ENCODE measurements around the gene MYOM3. TPM values are rescaled to one million over a fixed set of nuclear protein-coding genes. Genes with fewer than 3 reads are reported as not detected.
"Not testable (repeated sequence)": the region's sequence is repeated elsewhere in the genome, so short reads cannot be mapped to it uniquely, and the experiment has no call there.

Gene MYOM3
- total RNA-seq, 1 donor from 2014 or later: 0.29 TPM

DNA sequence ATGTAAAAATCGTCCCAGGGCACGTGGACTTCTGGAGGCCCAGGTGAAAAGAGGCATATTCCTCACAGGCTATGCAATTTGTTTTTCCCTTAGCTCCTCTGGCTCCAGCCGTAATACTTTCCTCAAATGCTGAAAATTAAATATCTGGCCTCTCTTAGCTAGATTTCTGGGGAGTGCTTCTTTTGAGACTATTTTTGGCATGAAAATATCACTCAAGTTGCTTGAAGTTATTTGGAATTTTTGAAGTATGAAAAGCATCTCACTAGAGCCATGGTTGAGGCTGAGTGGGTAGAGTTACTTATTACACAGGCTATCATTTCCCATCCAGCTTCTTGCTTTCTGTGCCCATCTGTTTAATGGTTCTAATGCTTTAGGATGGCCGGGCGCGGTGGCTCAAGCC is 59.7 kb downstream of the MYOM3 start:
- no peak for DNase-seq (ENCODE audit: low spot score in 2 of 2, unreplicated experiment in 2 of 2)
- Mint-ChIP-seq H3K27me3 (ENCODE audit: low read depth) (no peaks in the 10 kb centered on the region), H3K4me3 (no peak overlapping the region), H3K36me3 (peaks cover 2% of the 10 kb centered on the region), H3K4me1 (peaks cover 17% of the 10 kb centered on the region), H3K27ac (peak overlapping the region; percentile 25), H3K9me3 (peaks cover 4% of the 10 kb centered on the region)
- TF ChIP-seq CTCF (IDR thresholded peaks at IDR 0.05; ENCODE audit: unreplicated experiment): no peak

- Mint-ChIP-seq H3K27ac (no peak overlapping the region), H3K27me3 (ENCODE audit: low read depth) (no peaks in the 10 kb centered on the region), H3K4me3 (no peak overlapping the region), H3K36me3 (peaks cover 2% of the 10 kb centered on the region), H3K4me1 (peaks cover 26% of the 10 kb centered on the region), H3K9me3 (peaks cover 4% of the 10 kb centered on the region)
- no peak for TF ChIP-seq CTCF (IDR thresholded peaks at IDR 0.05; ENCODE audit: unreplicated experiment)
- no peak for DNase-seq (ENCODE audit: low spot score in 2 of 2, unreplicated experiment in 2 of 2)
Observed at GRCh38 chr1:24051206-24051945, 60.6 kb downstream of the MYOM3 start.

DNA sequence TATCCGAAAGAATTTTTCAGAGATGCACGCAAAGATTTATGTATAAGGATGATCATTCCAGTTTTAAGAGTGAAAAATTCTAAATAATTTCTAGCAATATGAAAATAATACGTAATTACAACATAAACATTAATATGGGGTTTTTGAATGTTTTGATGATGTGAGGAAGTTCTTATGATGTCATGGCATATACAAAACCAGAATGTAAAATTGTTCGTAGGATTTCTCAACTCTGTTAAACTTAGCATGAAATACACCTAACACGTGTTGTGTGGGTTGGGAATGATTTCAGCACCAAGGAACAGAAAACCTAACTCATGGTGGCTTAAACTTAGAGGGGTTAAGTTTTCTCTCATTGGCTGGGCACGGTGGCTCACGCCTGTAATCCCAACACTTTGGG is 62.2 kb downstream of the MYOM3 start:
- Mint-ChIP-seq H3K27me3 (ENCODE audit: low read depth) (no peaks in the 10 kb centered on the region), H3K4me1 (peaks cover 33% of the 10 kb centered on the region), H3K27ac (no peak overlapping the region), H3K36me3 (peaks cover 2% of the 10 kb centered on the region), H3K9me3 (peaks cover 4% of the 10 kb centered on the region), H3K4me3 (no peak overlapping the region)
- TF ChIP-seq CTCF (IDR thresholded peaks at IDR 0.05; ENCODE audit: unreplicated experiment): no peak
- no peak for DNase-seq (ENCODE audit: low spot score in 2 of 2, unreplicated experiment in 2 of 2)

DNA sequence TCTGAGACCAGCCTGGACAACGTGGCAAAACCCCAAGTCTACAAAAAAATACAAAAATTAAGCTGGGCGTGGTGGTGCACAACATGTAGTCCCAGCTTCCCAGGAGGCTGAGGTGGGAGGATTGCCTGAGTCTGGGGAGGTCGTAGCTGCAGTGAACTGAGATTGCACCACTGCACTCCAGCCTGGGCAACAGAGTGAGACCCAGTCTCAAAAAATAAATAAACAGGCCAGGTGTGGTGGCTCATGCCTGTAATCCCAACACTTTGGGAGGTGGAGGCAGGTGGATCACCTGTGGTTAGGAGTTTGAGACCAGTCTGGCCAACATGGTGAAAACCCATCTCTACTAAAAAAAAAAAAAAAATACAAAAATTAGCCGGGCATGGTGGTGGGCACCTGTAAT is 63.0 kb downstream of the MYOM3 start:
- not testable (repeated sequence) for H3K4me3 Mint-ChIP-seq; H3K36me3 Mint-ChIP-seq; DNase-seq (ENCODE audit: low spot score in 2 of 2, unreplicated experiment in 2 of 2); H3K27ac Mint-ChIP-seq; H3K9me3 Mint-ChIP-seq; H3K27me3 Mint-ChIP-seq (ENCODE audit: low read depth)
- H3K4me1 Mint-ChIP-seq: peaks cover 33% of the 10 kb centered on the region

DNA sequence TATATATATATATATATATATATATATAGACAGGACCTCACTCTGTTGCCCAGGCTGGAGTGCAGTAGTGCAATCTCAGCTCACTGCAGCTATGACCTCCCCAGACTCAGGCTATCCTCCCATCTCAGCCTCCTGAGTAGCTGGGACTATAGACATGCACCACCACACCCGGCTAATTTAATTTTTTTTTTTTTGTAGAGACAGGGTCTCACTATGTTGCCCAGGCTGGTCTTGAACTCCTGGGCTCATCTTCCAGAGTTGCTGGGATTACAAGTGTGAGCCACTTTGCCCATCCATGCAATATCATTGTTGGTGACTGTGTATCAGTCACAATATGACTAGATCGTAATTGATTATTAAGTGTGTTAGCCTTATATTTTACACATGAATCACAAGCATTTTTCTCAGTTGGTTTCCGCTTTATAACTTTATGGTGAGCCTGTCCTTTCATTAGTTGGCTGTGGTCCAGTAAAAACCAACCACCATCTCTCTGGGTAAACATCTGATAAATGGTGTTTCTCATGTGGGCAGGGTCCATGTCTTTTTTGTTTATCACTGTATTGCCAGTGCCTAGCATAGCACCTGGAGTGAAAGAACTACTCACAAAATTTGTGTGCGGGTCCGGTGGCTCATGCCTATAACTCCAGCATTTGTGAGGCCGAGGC is 63.6 kb downstream of the MYOM3 start:
- TF ChIP-seq CTCF (IDR thresholded peaks at IDR 0.05; ENCODE audit: unreplicated experiment): no peak
- H3K4me1 Mint-ChIP-seq: peaks cover 35% of the 10 kb centered on the region
- H3K4me3 Mint-ChIP-seq: no peak overlapping the region
- H3K9me3 Mint-ChIP-seq: no peaks in the 10 kb centered on the region
- no peaks in the 10 kb centered on the region for H3K36me3 Mint-ChIP-seq
- no peak for DNase-seq (ENCODE audit: low spot score in 2 of 2, unreplicated experiment in 2 of 2)
- no peak overlapping the region for H3K27ac Mint-ChIP-seq
- H3K27me3 Mint-ChIP-seq (ENCODE audit: low read depth): no peaks in the 10 kb centered on the region

DNA sequence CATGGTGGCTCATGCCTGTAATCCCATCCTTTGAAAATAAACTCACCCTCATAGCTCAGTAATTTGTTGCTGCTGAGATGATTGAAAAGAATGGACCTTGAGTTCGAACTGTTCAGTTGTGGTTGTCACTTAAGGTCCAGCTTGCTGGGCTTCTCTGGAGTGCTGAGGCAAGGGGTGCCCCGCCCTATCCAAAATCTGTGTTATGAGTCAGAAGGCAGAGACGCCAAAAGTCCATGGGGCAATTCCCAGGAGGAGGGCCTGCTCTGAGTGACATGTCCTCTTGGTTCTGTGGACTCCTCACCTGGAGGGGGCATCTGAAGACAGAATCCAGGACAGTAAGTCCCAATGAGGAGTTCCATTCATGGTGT is 64.8 kb downstream of the MYOM3 start:
- no peak overlapping the region for H3K4me3 Mint-ChIP-seq

More for the DNA sequence above, 64.8 kb downstream of the MYOM3 start:
- Mint-ChIP-seq H3K9me3 (no peaks in the 10 kb centered on the region), H3K27ac (peak overlapping the region; percentile 50), H3K36me3 (no peaks in the 10 kb centered on the region), H3K4me1 (peaks cover 32% of the 10 kb centered on the region), H3K27me3 (ENCODE audit: low read depth) (no peaks in the 10 kb centered on the region)
- DNase-seq (ENCODE audit: low spot score in 2 of 2, unreplicated experiment in 2 of 2): no peak
- TF ChIP-seq CTCF (IDR thresholded peaks at IDR 0.05; ENCODE audit: unreplicated experiment): no peak

Data from mesothelial cell of epicardium (in vitro differentiated cells).